Sigmoid colon (tissue), 7 donors: Measurements from ENCODE around the gene LPCAT1. TPM values are rescaled to one million over a fixed set of nuclear protein-coding genes. Genes with fewer than 3 reads are reported as not detected.
"Not testable (repeated sequence)": the region's sequence is repeated elsewhere in the genome, so short reads cannot be mapped to it uniquely, and the experiment has no call there.

Experiments used
- DNase-seq: peaks from one replicate; pipeline ENCODE4 v3.0.0-alpha.2; 2019
- H3K27ac ChIP-seq, 4 donors: fragments of 200-600 bp; sonication (generic); one replicate each; pipeline ENCODE4 v1.5.1; 2016 to 2019; ENCODE audit warnings: mild to moderate bottlenecking in 1 of 4
- H3K27me3 ChIP-seq, 3 donors: fragments of 200-600 bp; sonication (generic); one replicate each; pipeline ENCODE4 v1.5.1; 2019; ENCODE audit warnings: mild to moderate bottlenecking in 1 of 3
- H3K36me3 ChIP-seq, 4 donors: fragments of 200-600 bp; sonication (generic); one replicate each; pipeline ENCODE4 v1.5.1; 2016 to 2019
- H3K4me1 ChIP-seq, 4 donors: fragments of 200-600 bp; sonication (generic); one replicate each; pipeline ENCODE4 v1.5.1; 2017 to 2019
- H3K4me3 ChIP-seq, 4 donors: fragments of 200-600 bp; sonication (generic); one replicate each; pipeline ENCODE4 v1.5.1; 2017 to 2019; ENCODE audit warnings: mild to moderate bottlenecking in 2 of 4, moderate library complexity in 1 of 4
- H3K9me3 ChIP-seq, 4 donors: fragments of 200-600 bp in 3 of 4; sonication (generic) in 3 of 4; one replicate each; pipeline versions ENCODE4 v1.5.1 to v1.6.1; 2013 to 2019
- CTCF ChIP-seq, 4 experiments: fragments of 450-650 bp in 3 of 4; fragments of 200-600 bp in 1 of 4; IDR thresholded peaks; one replicate each; pipeline ENCODE4 v1.5.1; 2016 to 2019; ENCODE audit warnings: antibody characterized with exemption in 4 of 4, mild to moderate bottlenecking in 3 of 4, moderate library complexity in 2 of 4
- EP300 ChIP-seq, 4 donors: sonication (generic); formaldehyde crosslinking; IDR thresholded peaks; one replicate each; pipeline ENCODE4 v1.6.1; 2017; ENCODE audit warnings: antibody characterized with exemption in 4 of 4
- POLR2A ChIP-seq, 2 donors: fragments of 450-650 bp; IDR thresholded peaks; one replicate each; pipeline ENCODE4 v1.6.1; 2016; ENCODE audit warnings: antibody characterized with exemption in 2 of 2, mild to moderate bottlenecking in 2 of 2, moderate library complexity in 2 of 2
- POLR2AphosphoS5 ChIP-seq, 4 donors: sonication (generic); formaldehyde crosslinking; IDR thresholded peaks; one replicate each; pipeline ENCODE4 v1.6.1; 2017; ENCODE audit warnings: antibody characterized with exemption in 4 of 4
- WGBS, 2 donors: extraction: QIAGEN DNeasy Blood & Tissue Kit; methylation state at CpG; one replicate each; pipeline ENCODE4 v1.1.7; 2013; 5-methylcytosine and 5-hydroxymethylcytosine counted together
- intact Hi-C: fragments of 100-400 bp; cut with DNase I; formaldehyde crosslinking; loops from one replicate; pipeline ENCODE4 v1.15.1; 2023
- polyA plus RNA-seq, 3 donors: library from polyadenylated mRNA; stranded (reverse); fragments of 200-250 nt; gene quantifications; one replicate each; pipeline ENCODE4 v1.2.3, GENCODE V29; 2013
- total RNA-seq, 4 donors: library from RNA; depleted of rRNA; stranded (reverse); fragments of >200 nt; gene quantifications; one replicate each; pipeline ENCODE4 v1.1.0, GENCODE V29; 2016
- donor health status: healthy with polysubstance abuse.
- donor health status: Bipolar disorder and iron deficiency.
- donor health status: healthy.

Gene LPCAT1
- total and polyA plus RNA-seq, 7 donors: 4.2 to 35.1 (median 22.2) TPM

DNA sequence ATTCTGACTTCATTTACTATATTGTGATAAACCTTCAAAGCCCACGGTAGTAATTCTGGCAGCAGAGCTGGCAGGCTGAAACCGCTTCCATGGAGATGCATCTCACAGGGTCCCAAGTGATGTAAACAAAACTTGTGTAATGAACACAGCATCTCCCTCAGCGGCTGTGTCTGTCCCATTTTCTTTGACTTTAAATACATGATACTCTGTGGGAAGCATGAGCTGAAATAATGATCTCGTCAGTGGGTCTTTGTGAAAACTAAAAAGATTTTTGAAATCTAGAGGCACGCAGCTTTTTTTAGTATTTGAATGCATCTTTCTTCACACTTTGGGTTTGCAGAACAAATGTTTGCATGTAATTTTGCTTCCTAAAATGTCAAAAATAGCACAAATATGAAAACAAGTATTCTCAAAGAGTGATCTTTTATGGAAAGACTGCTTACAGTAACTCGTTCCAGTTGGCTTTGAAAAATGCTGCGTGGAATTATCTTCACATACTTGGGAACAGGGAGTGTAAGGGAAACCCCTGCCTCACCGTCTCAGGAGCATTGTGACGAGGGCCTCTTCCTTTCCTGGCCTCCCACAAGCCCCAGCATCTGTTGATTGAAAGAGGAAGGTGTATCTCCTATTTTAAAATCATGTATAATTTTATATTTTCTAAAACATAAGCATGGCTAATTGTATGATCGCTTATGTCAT lies 18.1 kb upstream of the LPCAT1 start:
- peak overlapping the region in 3 of 4 donors; percentile 21 to 63 (median 44) for H3K27ac ChIP-seq
- 64 to 80% methylated on average over 10 of the region's 10 CpGs for WGBS, 2 donors

GRCh38 chr5:1540831-1541701 lies 17.3 kb upstream of the LPCAT1 start:
- no peaks in the 10 kb centered on the region for H3K27me3 ChIP-seq
- no peaks in the 10 kb centered on the region for H3K36me3 ChIP-seq
- intact Hi-C loops: no loop called here
- no peak overlapping the region for H3K4me3 ChIP-seq
- DNase-seq: peak; percentile 52
- no peak for TF ChIP-seq EP300 (IDR thresholded peaks at IDR 0.05)
- TF ChIP-seq POLR2A (IDR thresholded peaks at IDR 0.05): no peak
- no peak for TF ChIP-seq POLR2AphosphoS5 (IDR thresholded peaks at IDR 0.05)
- no peak for TF ChIP-seq CTCF (IDR thresholded peaks at IDR 0.05)
- H3K4me1 ChIP-seq: peaks cover 0 to 20% (median 3%) of the 10 kb centered on the region in 4 donors
- no peaks in the 10 kb centered on the region for H3K9me3 ChIP-seq
- 94% methylated on average over 11 of the region's 11 CpGs for WGBS, 2 donors
- H3K27ac ChIP-seq: peak overlapping the region in 1 of 4 donors; percentile 63

More for the DNA sequence above, 18.1 kb upstream of the LPCAT1 start:
- Histone ChIP-seq H3K9me3 (no peaks in the 10 kb centered on the region), H3K27me3 (no peaks in the 10 kb centered on the region), H3K36me3 (no peaks in the 10 kb centered on the region), H3K4me1 (peaks cover 0 to 15% (median 3%) of the 10 kb centered on the region in 4 donors), H3K4me3 (no peak overlapping the region)
- intact Hi-C loops: no loop called here
- DNase-seq: peak; percentile 58
- no peak for TF ChIP-seq POLR2A (IDR thresholded peaks at IDR 0.05)

GRCh38 chr5:1540166-1540565 lies 16.4 kb upstream of the LPCAT1 start:
- TF ChIP-seq EP300 (IDR thresholded peaks at IDR 0.05): no peak
- no peak for TF ChIP-seq CTCF (IDR thresholded peaks at IDR 0.05)
- TF ChIP-seq POLR2AphosphoS5 (IDR thresholded peaks at IDR 0.05): no peak
- no peak for TF ChIP-seq POLR2A (IDR thresholded peaks at IDR 0.05)
- Histone ChIP-seq H3K9me3 (no peaks in the 10 kb centered on the region), H3K27me3 (no peaks in the 10 kb centered on the region), H3K4me1 (peaks cover 0 to 20% (median 3%) of the 10 kb centered on the region in 4 donors), H3K36me3 (no peaks in the 10 kb centered on the region), H3K27ac (no peak overlapping the region), H3K4me3 (no peak overlapping the region)
- WGBS, 2 donors: 97 to 98% methylated on average over 3 of the region's 3 CpGs
- intact Hi-C loops: no loop called here
- DNase-seq: peak; percentile 47

DNA sequence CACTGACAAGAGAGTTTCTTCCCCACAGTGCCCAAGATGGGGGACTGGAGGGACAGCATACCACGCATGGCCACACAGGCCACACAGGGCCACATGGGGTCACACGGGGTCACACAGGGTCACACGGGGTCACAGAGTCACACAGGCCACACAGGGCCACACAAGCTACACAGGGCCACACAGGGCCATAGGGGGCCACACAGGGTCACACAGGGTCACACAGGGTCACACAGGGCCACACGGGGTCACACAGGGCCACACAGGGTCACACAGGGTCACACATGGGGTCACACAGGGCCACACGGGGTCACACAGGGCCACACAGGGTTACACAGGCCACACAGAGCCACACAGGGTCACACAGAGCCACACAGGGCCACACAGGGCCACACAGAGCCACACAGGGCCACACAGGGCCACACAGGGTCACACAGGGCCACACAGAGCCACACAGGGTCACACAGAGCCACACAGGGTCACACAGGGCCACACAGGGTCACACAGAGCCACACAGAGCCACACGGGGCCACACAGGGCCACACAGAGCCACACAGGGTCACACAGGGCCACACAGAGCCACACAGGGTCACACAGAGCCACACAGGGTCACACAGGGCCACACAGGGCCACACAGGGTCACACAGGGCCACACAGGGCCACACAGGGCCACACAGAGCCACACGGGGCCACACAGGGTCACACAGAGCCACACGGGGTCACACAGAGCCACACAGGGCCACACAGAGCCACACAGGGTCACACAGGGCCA lies 15.8 kb upstream of the LPCAT1 start:
- intact Hi-C loops, H3K27me3 ChIP-seq, H3K27ac ChIP-seq, H3K9me3 ChIP-seq, H3K4me3 ChIP-seq, H3K36me3 ChIP-seq: not testable (repeated sequence)
- WGBS, 2 donors: 78 to 83% methylated on average over 8 of the region's 8 CpGs
- peaks cover 0 to 20% (median 3%) of the 10 kb centered on the region in 4 donors for H3K4me1 ChIP-seq
- peak; percentile 40 for DNase-seq

DNA sequence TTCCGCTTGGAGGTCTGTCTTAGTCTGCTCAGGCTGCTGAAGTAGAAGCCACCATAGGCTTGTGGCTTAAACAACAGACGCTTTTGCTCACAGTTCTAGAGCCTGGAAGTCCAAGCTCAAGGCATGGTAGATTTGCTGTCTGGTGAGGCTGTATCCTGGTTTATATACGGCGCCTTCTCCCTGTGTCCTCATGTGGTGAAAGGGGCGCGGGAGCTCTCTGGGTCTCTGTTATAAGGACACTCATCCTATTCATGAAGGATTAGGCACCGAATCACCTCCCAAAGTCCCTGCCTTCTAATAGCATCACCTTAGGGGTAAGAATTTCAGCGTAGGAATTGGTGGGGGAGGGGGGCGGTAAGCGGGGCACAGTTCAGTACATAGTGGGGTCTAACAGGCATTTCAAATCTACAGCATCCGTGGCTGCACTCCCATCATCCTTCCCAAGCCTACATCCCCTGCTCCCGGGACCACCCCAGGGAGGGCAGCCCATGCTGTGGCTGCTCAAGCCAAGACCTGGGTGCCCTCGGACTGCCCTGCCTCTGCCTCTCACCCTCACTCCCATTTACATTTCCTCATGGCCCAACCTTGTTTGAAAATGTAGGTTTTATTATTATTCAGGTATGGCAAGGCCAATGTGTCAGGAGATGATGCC lies 15.1 kb upstream of the LPCAT1 start:
- TF ChIP-seq CTCF (IDR thresholded peaks at IDR 0.05) (no peak), POLR2AphosphoS5 (IDR thresholded peaks at IDR 0.05) (no peak), POLR2A (IDR thresholded peaks at IDR 0.05) (no peak), EP300 (IDR thresholded peaks at IDR 0.05) (no peak)
- Histone ChIP-seq H3K36me3 (no peaks in the 10 kb centered on the region), H3K27ac (no peak overlapping the region), H3K4me3 (no peak overlapping the region), H3K27me3 (no peaks in the 10 kb centered on the region), H3K4me1 (peaks cover 0 to 20% (median 3%) of the 10 kb centered on the region in 4 donors), H3K9me3 (no peaks in the 10 kb centered on the region)
- intact Hi-C loops: no loop called here
- peak; percentile 46 for DNase-seq
- 96 to 98% methylated on average over 13 of the region's 13 CpGs for WGBS, 2 donors
